Measurements from ENCODE around the gene SCAMP3. TPM values are rescaled to one million over a fixed set of nuclear protein-coding genes. Genes with fewer than 3 reads are reported as not detected.

SCAMP3 gene
- total RNA-seq, 3 donors from 2014 or later (not counting 1 experiment from before 2014, with no cell fraction given) = 59.7 to 72.1 (median 65.0) TPM

GRCh38 chr1:155301342-155301841, 39.2 kb upstream of the SCAMP3 start, which contains the start of gene PKLR:
Gene PKLR, minus strand, starts transcription at chr1:155301438. Its CDS starts 43 bp downstream, at chr1:155301395.
- no peak within 1 kb of the TSS for H3K4me3 Mint-ChIP-seq
- WGBS (ENCODE audit: insufficient coverage) = 92% methylated on average over 5 of the region's 5 CpGs

GRCh38 chr1:155300553-155301329, 38.6 kb upstream of the SCAMP3 start:
- H3K27me3 Mint-ChIP-seq (ENCODE audit: low read depth in 2 of 2) = peaks cover 18 to 25% of the 10 kb centered on the region in 2 donors
- no peaks in the 10 kb centered on the region for H3K36me3 Mint-ChIP-seq
- H3K9me3 Mint-ChIP-seq = no peaks in the 10 kb centered on the region
- peaks cover 3% of the 10 kb centered on the region for H3K27me3 ChIP-seq (ENCODE audit: control insufficient read depth, insufficient read depth, low read length)
- no peak overlapping the region for H3K27ac ChIP-seq (ENCODE audit: low read length)
- no peaks in the 10 kb centered on the region for H3K4me1 ChIP-seq (ENCODE audit: control insufficient read depth, insufficient read depth, low read length)
- DNase-seq (no peak), ATAC-seq (no peak)
- no peak overlapping the region for H3K27ac Mint-ChIP-seq
- TF ChIP-seq CTCF (IDR thresholded peaks at IDR 0.05) = no peak
- no peak overlapping the region for H3K4me3 Mint-ChIP-seq
- H3K9me3 ChIP-seq (ENCODE audit: control insufficient read depth, insufficient read depth, low read length) = no peaks in the 10 kb centered on the region
- H3K4me1 Mint-ChIP-seq = no peaks in the 10 kb centered on the region
- no peaks in the 10 kb centered on the region for H3K36me3 ChIP-seq (ENCODE audit: control insufficient read depth, insufficient read depth, low read length)
- intact Hi-C loops (cut with micrococcal nuclease) = no loop called here
- no peak overlapping the region for H3K4me3 ChIP-seq (ENCODE audit: low read length)
- WGBS (ENCODE audit: insufficient coverage) = 89% methylated on average over 9 of the region's 9 CpGs

More at GRCh38 chr1:155301342-155301841, 39.2 kb upstream of the SCAMP3 start, which contains the start of gene PKLR:
- Mint-ChIP-seq H3K4me1 (no peaks in the 10 kb centered on the region), H3K27me3 (ENCODE audit: low read depth in 2 of 2) (peaks cover 12 to 19% of the 10 kb centered on the region in 2 donors), H3K36me3 (no peaks in the 10 kb centered on the region), H3K9me3 (no peaks in the 10 kb centered on the region), H3K27ac (no peak within 1 kb of the TSS)
- Histone ChIP-seq H3K4me1 (ENCODE audit: control insufficient read depth, insufficient read depth, low read length) (no peaks in the 10 kb centered on the region), H3K4me3 (ENCODE audit: low read length) (no peak within 1 kb of the TSS), H3K36me3 (ENCODE audit: control insufficient read depth, insufficient read depth, low read length) (no peaks in the 10 kb centered on the region), H3K9me3 (ENCODE audit: control insufficient read depth, insufficient read depth, low read length) (no peaks in the 10 kb centered on the region), H3K27ac (ENCODE audit: low read length) (no peak within 1 kb of the TSS), H3K27me3 (ENCODE audit: control insufficient read depth, insufficient read depth, low read length) (peaks cover 2% of the 10 kb centered on the region)
- DNase-seq (no peak), ATAC-seq (no peak)
- intact Hi-C loops (cut with micrococcal nuclease) = no loop called here
- TF ChIP-seq CTCF (IDR thresholded peaks at IDR 0.05) = no peak

- no peaks in the 10 kb centered on the region for H3K36me3 Mint-ChIP-seq
- H3K9me3 ChIP-seq (ENCODE audit: control insufficient read depth, insufficient read depth, low read length) = no peaks in the 10 kb centered on the region
- no peak for TF ChIP-seq CTCF (IDR thresholded peaks at IDR 0.05)
- ATAC-seq (no peak), DNase-seq (no peak)
- H3K4me1 Mint-ChIP-seq = no peaks in the 10 kb centered on the region
- peaks cover 6% of the 10 kb centered on the region for H3K4me1 ChIP-seq (ENCODE audit: control insufficient read depth, insufficient read depth, low read length)
- 95% methylated on average over 7 of the region's 8 CpGs for WGBS (ENCODE audit: insufficient coverage)
- intact Hi-C loops (cut with micrococcal nuclease) = no loop called here
- H3K9me3 Mint-ChIP-seq = no peaks in the 10 kb centered on the region
- H3K4me3 ChIP-seq (ENCODE audit: low read length) = no peak overlapping the region
- peaks cover 21 to 28% of the 10 kb centered on the region in 2 donors for H3K27me3 Mint-ChIP-seq (ENCODE audit: low read depth in 2 of 2)
- no peak overlapping the region for H3K27ac Mint-ChIP-seq
- H3K27me3 ChIP-seq (ENCODE audit: control insufficient read depth, insufficient read depth, low read length) = peaks cover 7% of the 10 kb centered on the region
- H3K36me3 ChIP-seq (ENCODE audit: control insufficient read depth, insufficient read depth, low read length) = no peaks in the 10 kb centered on the region
- H3K27ac ChIP-seq (ENCODE audit: low read length) = no peak overlapping the region
- H3K4me3 Mint-ChIP-seq = no peak overlapping the region
Observed at GRCh38 chr1:155300024-155300423, 37.9 kb upstream of the SCAMP3 start.
